AG04450 (cell line): Measurements from ENCODE around the gene ARMC10. TPM values are rescaled to one million over a fixed set of nuclear protein-coding genes. Genes with fewer than 3 reads are reported as not detected.
"Not testable (repeated sequence)": the region's sequence is repeated elsewhere in the genome, so short reads cannot be mapped to it uniquely, and the experiment has no call there.

Experiments
- CTCF ChIA-PET: fragments of 300-600, 350-600 bp; formaldehyde crosslinking; extraction: SDS; loops from one replicate; lab custom pipeline; 2022; ENCODE audit warnings: antibody characterized with exemption, inconsistent platforms; lab: Charles Lee
- POLR2A ChIA-PET: fragments of 350-600 bp; formaldehyde crosslinking; extraction: SDS; loops from one replicate; lab custom pipeline; 2021; ENCODE audit warnings: antibody characterized with exemption, inconsistent platforms; lab: Yijun Ruan, JAX
- DNase-seq: peaks from one replicate; pipeline ENCODE4 v3.0.0-alpha.2; 2011; ENCODE audit warnings: low read depth, low spot score
- H3K27ac ChIP-seq: one replicate; pipeline ENCODE4 v1.5.1; 2012; ENCODE audit warnings: low read depth, low read length, control low read depth
- H3K27me3 ChIP-seq: one replicate; pipeline ENCODE4 v1.6.0; 2012; ENCODE audit warnings: low read length; ENCODE audit not compliant: control insufficient read depth, insufficient read depth
- H3K4me3 ChIP-seq: 2 replicates; pipeline ENCODE4 v1.5.1; 2011; ENCODE audit warnings: mild to moderate bottlenecking, low read depth, low read length, control low read depth
- H3K9me3 ChIP-seq: 2 replicates; pipeline ENCODE4 v1.5.1; 2012; ENCODE audit warnings: low read length; ENCODE audit not compliant: control insufficient read depth, insufficient read depth
- polyA plus RNA-seq: library from polyadenylated mRNA; depleted of rRNA; stranded (reverse); fragments of >200 nt; gene quantifications from 2 replicates; pipeline ENCODE4 v1.2.3, GENCODE V29; 2011
- TF ChIP-seq, protein P1 (sequence below): IDR thresholded peaks from 2 replicates; pipeline ENCODE4 v1.5.1; 2011; ENCODE audit warnings: low read depth, low read length, control low read depth, inconsistent platforms

ARMC10 gene
- polyA plus RNA-seq, 1 experiment, result 54.9 TPM

DNA sequence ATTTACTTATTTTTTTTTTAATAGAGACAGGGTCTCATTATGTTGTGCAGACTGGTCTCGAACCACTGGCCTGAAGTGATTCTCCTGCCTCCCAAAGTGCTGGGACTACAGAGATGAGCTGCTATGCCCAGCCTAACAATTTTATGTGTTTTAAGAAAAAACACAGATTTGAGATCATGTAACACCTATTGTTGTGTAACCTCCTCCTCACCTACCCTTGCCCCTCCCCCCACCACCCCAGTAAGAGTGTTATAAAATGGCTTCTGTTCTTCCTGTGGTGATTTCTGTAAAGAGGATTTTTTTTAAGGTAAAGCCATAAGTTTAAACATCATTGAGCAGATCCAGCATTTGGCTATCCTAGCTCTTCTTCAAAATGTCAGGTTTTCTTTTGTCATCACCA, 7.6 kb downstream of the ARMC10 start:
- TF ChIP-seq, protein P1, sequence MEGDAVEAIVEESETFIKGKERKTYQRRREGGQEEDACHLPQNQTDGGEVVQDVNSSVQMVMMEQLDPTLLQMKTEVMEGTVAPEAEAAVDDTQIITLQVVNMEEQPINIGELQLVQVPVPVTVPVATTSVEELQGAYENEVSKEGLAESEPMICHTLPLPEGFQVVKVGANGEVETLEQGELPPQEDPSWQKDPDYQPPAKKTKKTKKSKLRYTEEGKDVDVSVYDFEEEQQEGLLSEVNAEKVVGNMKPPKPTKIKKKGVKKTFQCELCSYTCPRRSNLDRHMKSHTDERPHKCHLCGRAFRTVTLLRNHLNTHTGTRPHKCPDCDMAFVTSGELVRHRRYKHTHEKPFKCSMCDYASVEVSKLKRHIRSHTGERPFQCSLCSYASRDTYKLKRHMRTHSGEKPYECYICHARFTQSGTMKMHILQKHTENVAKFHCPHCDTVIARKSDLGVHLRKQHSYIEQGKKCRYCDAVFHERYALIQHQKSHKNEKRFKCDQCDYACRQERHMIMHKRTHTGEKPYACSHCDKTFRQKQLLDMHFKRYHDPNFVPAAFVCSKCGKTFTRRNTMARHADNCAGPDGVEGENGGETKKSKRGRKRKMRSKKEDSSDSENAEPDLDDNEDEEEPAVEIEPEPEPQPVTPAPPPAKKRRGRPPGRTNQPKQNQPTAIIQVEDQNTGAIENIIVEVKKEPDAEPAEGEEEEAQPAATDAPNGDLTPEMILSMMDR, result no peak
- ChIA-PET CTCF (no interaction called here), POLR2A (no interaction called here)
- DNase-seq, result no peak
- Histone ChIP-seq H3K4me3 (no peak overlapping the region), H3K9me3 (no peaks in the 10 kb centered on the region), H3K27me3 (no peaks in the 10 kb centered on the region), H3K27ac (no peak overlapping the region)

DNA sequence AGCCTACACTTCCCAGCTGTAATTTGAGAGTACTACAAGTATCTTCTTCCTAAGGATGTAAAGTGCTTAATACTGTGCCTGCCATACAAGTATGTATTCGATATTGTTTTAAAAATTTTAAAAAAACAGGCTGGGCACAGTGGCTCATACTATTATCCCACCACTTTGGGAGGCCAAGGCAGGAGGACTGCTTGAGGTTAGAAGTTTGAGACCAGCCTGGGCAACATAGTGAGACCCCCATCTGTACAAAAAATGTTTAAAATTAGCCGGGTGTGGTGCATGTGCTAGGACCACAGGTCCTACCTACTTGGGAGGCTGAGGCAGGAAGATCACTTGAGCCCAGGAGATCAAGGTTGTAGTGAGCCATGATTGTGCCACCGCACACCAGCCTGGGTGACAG, 8.3 kb downstream of the ARMC10 start:
- H3K27ac ChIP-seq, result no peak overlapping the region
- H3K9me3 ChIP-seq, result no peaks in the 10 kb centered on the region
- POLR2A ChIA-PET, result no interaction called here
- H3K4me3 ChIP-seq, result no peak overlapping the region
- H3K27me3 ChIP-seq, result no peaks in the 10 kb centered on the region
- no peak for DNase-seq
- TF ChIP-seq, protein P1, result no peak
- CTCF ChIA-PET, result interaction anchor here (1.4 kb wide), 1 partner anchor 21 kb away, joined by 4 read pairs; no protein-coding TSS in a partner anchor

DNA sequence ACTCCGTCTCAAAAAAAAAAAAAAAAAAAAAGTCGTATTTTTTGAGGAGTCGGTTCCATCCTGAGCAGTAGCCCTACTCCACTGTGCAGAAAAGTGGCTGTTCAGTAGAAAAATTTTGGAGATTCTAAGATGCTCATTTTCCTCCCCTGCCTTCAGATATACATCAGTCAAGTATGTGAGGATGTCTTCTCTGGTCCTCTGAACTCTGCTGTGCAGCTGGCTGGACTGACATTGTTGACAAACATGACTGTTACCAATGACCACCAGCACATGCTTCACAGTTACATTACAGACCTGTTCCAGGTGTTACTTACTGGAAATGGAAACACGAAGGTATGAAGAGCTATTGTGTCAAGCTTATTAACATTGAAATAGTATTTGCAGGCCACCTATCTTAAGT, 17.4 kb downstream of the ARMC10 start:
- H3K4me3 ChIP-seq, H3K9me3 ChIP-seq, DNase-seq, H3K27ac ChIP-seq, H3K27me3 ChIP-seq, POLR2A ChIA-PET: not testable (repeated sequence)
- CTCF ChIA-PET, result interaction anchor here (0.7 to 0.9 kb wide), 2 partner anchors 12 to 56 kb away, joined by 3 to 7 read pairs; no protein-coding TSS in a partner anchor

DNA sequence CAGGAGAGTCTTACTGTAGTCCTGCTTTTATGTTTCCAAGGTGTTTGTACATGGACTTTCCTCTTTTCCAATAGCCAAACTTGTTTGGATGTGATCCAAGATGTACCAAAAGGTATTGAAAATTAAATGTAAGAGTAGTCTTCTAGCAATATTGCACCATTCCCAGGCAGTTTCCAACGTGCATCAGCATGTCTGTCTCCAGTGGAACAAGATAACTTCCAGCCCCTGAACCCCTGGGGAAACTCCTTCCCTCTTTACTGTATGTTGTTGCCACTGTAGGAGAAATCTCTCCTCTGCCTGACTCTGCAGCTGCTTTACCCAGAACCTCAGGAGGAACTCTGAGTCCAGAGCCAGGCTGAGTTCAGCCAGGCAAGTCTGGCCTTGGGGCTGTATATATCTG, 18.5 kb downstream of the ARMC10 start:
- TF ChIP-seq, protein P1, result no peak
- Histone ChIP-seq H3K27me3 (no peaks in the 10 kb centered on the region), H3K27ac (no peak overlapping the region), H3K9me3 (no peaks in the 10 kb centered on the region), H3K4me3 (no peak overlapping the region)
- ChIA-PET POLR2A (no interaction called here), CTCF (no interaction called here)
- DNase-seq, result no peak

DNA sequence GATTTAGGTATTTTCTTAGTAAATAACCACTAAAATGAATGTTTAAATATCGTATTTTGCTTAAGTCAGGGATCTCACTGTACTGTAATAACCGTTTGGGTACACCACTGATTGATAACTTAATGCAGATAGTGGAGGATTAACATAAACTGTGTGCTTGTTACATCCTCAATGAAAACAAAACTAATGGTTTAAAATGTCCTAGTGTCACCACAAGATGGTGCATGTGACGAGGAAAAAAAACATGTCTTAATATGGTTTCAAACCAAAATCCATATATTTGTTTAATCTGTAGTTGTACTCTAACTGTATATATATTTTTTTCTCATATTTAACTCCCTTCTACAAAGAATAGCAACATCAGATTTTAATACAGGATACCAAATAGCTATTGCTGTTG, 19.2 kb downstream of the ARMC10 start:
- no peak overlapping the region for H3K27ac ChIP-seq
- ChIA-PET POLR2A (no interaction called here), CTCF (no interaction called here)
- no peaks in the 10 kb centered on the region for H3K27me3 ChIP-seq
- TF ChIP-seq, protein P1, result no peak
- no peak for DNase-seq
- H3K4me3 ChIP-seq, result no peak overlapping the region
- no peaks in the 10 kb centered on the region for H3K9me3 ChIP-seq

DNA sequence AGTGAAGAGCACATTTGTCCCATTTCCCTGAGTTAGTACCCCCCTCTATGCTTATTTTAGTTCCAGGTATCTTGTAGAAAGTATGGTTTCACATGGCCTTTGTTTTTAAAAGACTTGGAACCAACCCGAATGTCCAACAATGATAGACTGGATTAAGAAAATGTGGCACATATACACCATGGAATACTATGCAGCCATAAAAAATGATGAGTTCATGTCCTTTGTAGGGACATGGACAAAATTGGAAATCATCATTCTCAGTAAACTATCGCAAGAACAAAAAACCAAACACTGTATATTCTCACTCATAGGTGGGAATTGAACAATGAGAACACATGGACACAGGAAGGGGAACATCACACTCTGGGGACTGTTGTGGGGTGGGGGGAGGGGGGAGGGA, 20.6 kb downstream of the ARMC10 start:
- H3K27ac ChIP-seq, CTCF ChIA-PET, DNase-seq, POLR2A ChIA-PET, H3K4me3 ChIP-seq, H3K27me3 ChIP-seq, H3K9me3 ChIP-seq: not testable (repeated sequence)
